Superior temporal gyrus (tissue), 1 donor: ENCODE data around the gene SAA1.
A peak's percentile ranks its signal among the peaks of the same experiment; 100 is the strongest.
"Not testable (repeated sequence)": the region's sequence is repeated elsewhere in the genome, so short reads cannot be mapped to it uniquely, and the experiment has no call there.

Source experiments
- DNase-seq: peaks from one replicate; pipeline ENCODE4 v3.0.0-alpha.2; 2016; ENCODE audit errors: extremely low spot score

SAA1 gene

GRCh38 chr11:18259259-18259658, 6.8 kb upstream of the SAA1 start:
- DNase-seq: no peak

GRCh38 chr11:18261721-18262120, 4.3 kb upstream of the SAA1 start:
- DNase-seq: no peak

- DNase-seq: not testable (repeated sequence)
Observed at GRCh38 chr11:18262681-18263350, 3.2 kb upstream of the SAA1 start.

- DNase-seq: no peak
Observed at GRCh38 chr11:18264035-18264434, 2.0 kb upstream of the SAA1 start.

- DNase-seq: no peak
Observed at GRCh38 chr11:18264677-18265555, 1.1 kb upstream of the SAA1 start.

GRCh38 chr11:18267335-18268133, 1.5 kb downstream of the SAA1 start:
- DNase-seq: not testable (repeated sequence)

- DNase-seq: not testable (repeated sequence)
Observed at GRCh38 chr11:18269252-18269651, 3.2 kb downstream of the SAA1 start.

- DNase-seq: no peak
Observed at GRCh38 chr11:18270102-18270501, 4.0 kb downstream of the SAA1 start.

GRCh38 chr11:18271206-18271605, 5.1 kb downstream of the SAA1 start:
- DNase-seq: no peak

- DNase-seq: peak; percentile 26
Observed at GRCh38 chr11:18277565-18278271, 11.7 kb downstream of the SAA1 start.

- DNase-seq: no peak
Observed at GRCh38 chr11:18280438-18281045, 14.5 kb downstream of the SAA1 start.

GRCh38 chr11:18282626-18283025, 16.6 kb downstream of the SAA1 start:
- DNase-seq: no peak

GRCh38 chr11:18285841-18286240, 19.8 kb downstream of the SAA1 start:
- DNase-seq: no peak

GRCh38 chr11:18288911-18289310, 22.8 kb downstream of the SAA1 start:
- no peak for DNase-seq

- DNase-seq: no peak
Observed at GRCh38 chr11:18294862-18295261, 28.8 kb downstream of the SAA1 start.

GRCh38 chr11:18295316-18295715, 29.3 kb downstream of the SAA1 start:
- DNase-seq: peak; percentile 39

GRCh38 chr11:18299721-18300120, 33.7 kb downstream of the SAA1 start:
- no peak for DNase-seq

- DNase-seq: no peak
Observed at GRCh38 chr11:18304745-18305144, 38.7 kb downstream of the SAA1 start.

- no peak for DNase-seq
Observed at GRCh38 chr11:18307461-18308139, 41.5 kb downstream of the SAA1 start.

GRCh38 chr11:18308242-18308641, 42.2 kb downstream of the SAA1 start:
- DNase-seq: no peak

GRCh38 chr11:18309691-18310090, 43.6 kb downstream of the SAA1 start:
- no peak for DNase-seq
